Kidney epithelial cell (primary cell): ENCODE measurements around the gene FAM234B. TPM values are rescaled to one million over a fixed set of nuclear protein-coding genes. Genes with fewer than 3 reads are reported as not detected.
A peak's percentile ranks its signal among the peaks of the same experiment; 100 is the strongest.

Experiments used
- DNase-seq: peaks from one replicate; pipeline ENCODE4 v3.0.0-alpha.2; 2010; ENCODE audit warnings: low read depth
- H3K27me3 ChIP-seq: 2 replicates; pipeline ENCODE4 v1.6.0; 2011; ENCODE audit warnings: low read length; ENCODE audit not compliant: control insufficient read depth, insufficient read depth
- H3K36me3 ChIP-seq: 2 replicates; pipeline ENCODE4 v1.5.1; 2011; ENCODE audit warnings: low read length; ENCODE audit not compliant: control insufficient read depth, insufficient read depth
- H3K4me3 ChIP-seq: 2 replicates; pipeline ENCODE4 v1.5.1; 2011; ENCODE audit warnings: low read depth, mild to moderate bottlenecking, control low read depth, low read length
- CTCF ChIP-seq: IDR thresholded peaks from 2 replicates; pipeline ENCODE4 v1.5.1; 2011; ENCODE audit warnings: mild to moderate bottlenecking, moderate library complexity, low read length, control low read depth, inconsistent platforms; ENCODE audit not compliant: insufficient read depth, poor library complexity, severe bottlenecking
- total RNA-seq: library from RNA; depleted of rRNA; stranded (reverse); fragments of >200 nt; gene quantifications from 2 replicates; pipeline ENCODE4 v1.2.3, GENCODE V29; 2015

Gene FAM234B
- 4.8 and 5.0 TPM in 2 replicates for total RNA-seq

GRCh38 chr12:13044002-13044905 lies at the start of gene FAM234B:
Gene FAM234B (plus strand): TSS chr12:13044381. CDS start chr12:13044404, 23 bp downstream.
- Histone ChIP-seq H3K4me3 (peak within 1 kb of the TSS; percentile 98), H3K27me3 (peaks cover 2% of the 10 kb centered on the region), H3K36me3 (no peaks in the 10 kb centered on the region)
- peak; percentile 21 for TF ChIP-seq CTCF
- no peak for DNase-seq

GRCh38 chr12:12995088-12995487 lies 49.1 kb upstream of the FAM234B start:
- DNase-seq: no peak
- H3K27me3 ChIP-seq: no peaks in the 10 kb centered on the region
- H3K36me3 ChIP-seq: no peaks in the 10 kb centered on the region
- no peak overlapping the region for H3K4me3 ChIP-seq
- TF ChIP-seq CTCF: no peak

GRCh38 chr12:12996209-12996608 lies 48.0 kb upstream of the FAM234B start:
- DNase-seq: no peak
- H3K27me3 ChIP-seq: no peaks in the 10 kb centered on the region
- H3K36me3 ChIP-seq: no peaks in the 10 kb centered on the region
- no peak for TF ChIP-seq CTCF
- no peak overlapping the region for H3K4me3 ChIP-seq

DNA sequence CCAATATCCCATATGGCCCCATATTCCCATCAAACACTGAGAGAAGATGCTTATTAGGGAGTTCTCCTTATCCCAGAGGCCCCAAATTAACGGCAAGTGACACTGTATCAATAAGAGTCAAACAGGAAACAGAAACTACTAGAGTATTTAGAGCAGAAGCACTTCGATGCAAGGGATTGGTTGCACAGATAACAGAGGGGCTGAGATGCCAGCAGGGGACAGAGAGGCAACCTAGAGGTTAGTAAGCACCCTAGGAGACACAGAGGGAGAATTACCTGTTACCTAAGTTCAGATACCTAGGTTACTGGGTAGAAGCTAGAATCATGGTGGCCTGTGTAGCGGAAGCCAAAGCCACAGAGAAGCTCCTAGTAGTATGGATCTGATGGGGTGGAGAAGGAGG lies 47.0 kb upstream of the FAM234B start:
- Histone ChIP-seq H3K27me3 (no peaks in the 10 kb centered on the region), H3K36me3 (no peaks in the 10 kb centered on the region), H3K4me3 (no peak overlapping the region)
- DNase-seq: no peak
- TF ChIP-seq CTCF: no peak

DNA sequence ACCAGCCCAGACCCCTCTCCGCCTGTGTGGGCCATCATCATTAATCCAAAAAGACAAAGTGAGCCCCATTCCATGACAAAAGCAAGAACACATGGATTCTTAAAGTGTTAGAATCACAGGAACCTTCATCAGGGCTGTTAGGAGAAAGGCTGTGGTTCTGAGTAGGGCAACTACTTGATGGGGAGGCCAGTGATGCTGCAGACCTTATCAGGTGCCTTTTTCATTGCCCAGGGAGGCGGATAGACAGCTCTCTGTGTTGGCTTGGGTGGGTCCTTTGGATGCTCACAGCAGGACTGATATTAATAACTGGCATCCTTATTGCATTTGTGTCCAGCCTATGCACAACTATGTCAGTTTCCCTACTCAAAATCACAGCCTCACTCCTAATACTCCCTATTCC lies 46.4 kb upstream of the FAM234B start:
- Histone ChIP-seq H3K4me3 (no peak overlapping the region), H3K27me3 (no peaks in the 10 kb centered on the region), H3K36me3 (no peaks in the 10 kb centered on the region)
- TF ChIP-seq CTCF: no peak
- DNase-seq: no peak
